K562 (cell line): ENCODE measurements around the gene STRN3. TPM values are rescaled to one million over a fixed set of nuclear protein-coding genes. Genes with fewer than 3 reads are reported as not detected.

Experiments used
- CBX8 ChIP-seq: fragments of 200-600 bp; sonication (generic); IDR thresholded peaks from 2 replicates; pipeline ENCODE4 v1.6.1; 2012; ENCODE audit warnings: borderline replicate concordance, mixed run types, low read depth, mild to moderate bottlenecking, moderate library complexity, mixed read lengths, low read length, control low read depth, inconsistent platforms; ENCODE audit not compliant: poor library complexity, severe bottlenecking; ENCODE audit errors: extremely low read depth
- CXXC5 ChIP-seq: fragments of 250-450 bp; sonication (Bioruptor Pico); IDR thresholded peaks from 2 replicates; pipeline ENCODE4 v1.8.0; 2022; ENCODE audit warnings: inconsistent platforms, mild to moderate bottlenecking, moderate library complexity
- MGA ChIP-seq: fragments of 450-650 bp; IDR thresholded peaks from 2 replicates; pipeline ENCODE4 v1.6.1; 2016; ENCODE audit warnings: mild to moderate bottlenecking, moderate library complexity
- PCBP1 ChIP-seq: fragments of 200-400 bp; formaldehyde crosslinking; IDR thresholded peaks from 2 replicates; pipeline ENCODE4 v1.6.1; 2018; ENCODE audit warnings: mild to moderate bottlenecking, low read depth, low read length; ENCODE audit not compliant: poor library complexity, severe bottlenecking
- ZNF212 ChIP-seq: fragments of 450-650 bp; formaldehyde crosslinking; IDR thresholded peaks from 2 replicates; pipeline ENCODE4 v1.4.0; 2020; ENCODE audit warnings: mild to moderate bottlenecking
- ZNF232 ChIP-seq: sonication (generic); formaldehyde crosslinking; IDR thresholded peaks from 2 replicates; pipeline ENCODE4 v1.8.0; 2022; ENCODE audit warnings: mild to moderate bottlenecking, missing genetic modification reagents
- ZNF316 ChIP-seq: fragments of 450-650 bp; IDR thresholded peaks from 2 replicates; pipeline ENCODE4 v1.6.1; 2016
- polyA plus RNA-seq, 8 experiments: library from polyadenylated mRNA; depleted of rRNA in 4 of 8; stranded (reverse) in 5 of 8; unstranded in 3 of 8; fragments of >200 nt; fragmentation: Nextera tagmentation in 2 of 8; fragmentation: Illumina TruSeq in 1 of 8; extraction: Ambion mirVana in 2 of 8; extraction: Trizol in 1 of 8; gene quantifications; 2 replicates each; pipeline versions ENCODE4 v1.2.1 to v1.2.3, GENCODE V29; 2011 to 2014; ENCODE audit warnings: inconsistent platforms in 1 of 8, missing spikeins in 1 of 8
- total RNA-seq, 7 experiments: library from RNA; depleted of rRNA in 6 of 7; stranded (reverse); fragments of >200 nt in 6 of 7; fragmentation: Illumina TruSeq in 2 of 7; extraction: Trizol in 2 of 7; gene quantifications; 2 replicates each; pipeline versions ENCODE4 v1.2.1 to v1.2.3, GENCODE V29; 2011 to 2021; ENCODE audit warnings: low replicate concordance in 1 of 7
- TF ChIP-seq, protein P1 (sequence below), 2 experiments: fragments of 450-650 bp; IDR thresholded peaks; 2 replicates each; pipeline ENCODE4 v1.6.1; 2016
- TF ChIP-seq, protein P2 (sequence below): sonication (generic); formaldehyde crosslinking; IDR thresholded peaks from 2 replicates; pipeline ENCODE4 v1.5.0; 2020; ENCODE audit warnings: missing genetic modification reagents

STRN3 gene
- total and polyA plus RNA-seq, 9 of the 15 experiments (the other 6 are each of a cell fraction or from before 2014, with no cell fraction given) = 5.9 to 29.1 (median 16.0) TPM

- TF ChIP-seq MGA (peak; percentile 81; the same call in 1 of the 2 replicates), ZNF232 (0 out of 2 replicates have a peak, but pooled peaks have one; percentile 15), CBX8 (no peak), PCBP1 (peak; percentile 63), ZNF212 (no peak), CXXC5 (CRISPR knock-in tag) (peak; percentile 77), ZNF316 (no peak)
- TF ChIP-seq, protein P1, sequence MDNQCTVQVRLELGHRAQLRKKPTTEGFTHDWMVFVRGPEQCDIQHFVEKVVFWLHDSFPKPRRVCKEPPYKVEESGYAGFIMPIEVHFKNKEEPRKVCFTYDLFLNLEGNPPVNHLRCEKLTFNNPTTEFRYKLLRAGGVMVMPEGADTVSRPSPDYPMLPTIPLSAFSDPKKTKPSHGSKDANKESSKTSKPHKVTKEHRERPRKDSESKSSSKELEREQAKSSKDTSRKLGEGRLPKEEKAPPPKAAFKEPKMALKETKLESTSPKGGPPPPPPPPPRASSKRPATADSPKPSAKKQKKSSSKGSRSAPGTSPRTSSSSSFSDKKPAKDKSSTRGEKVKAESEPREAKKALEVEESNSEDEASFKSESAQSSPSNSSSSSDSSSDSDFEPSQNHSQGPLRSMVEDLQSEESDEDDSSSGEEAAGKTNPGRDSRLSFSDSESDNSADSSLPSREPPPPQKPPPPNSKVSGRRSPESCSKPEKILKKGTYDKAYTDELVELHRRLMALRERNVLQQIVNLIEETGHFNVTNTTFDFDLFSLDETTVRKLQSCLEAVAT (IDR thresholded peaks at IDR 0.05) = peak in 1 of 2 experiments; percentile 75; a peak in 2 of 4 replicates
- TF ChIP-seq, protein P2, sequence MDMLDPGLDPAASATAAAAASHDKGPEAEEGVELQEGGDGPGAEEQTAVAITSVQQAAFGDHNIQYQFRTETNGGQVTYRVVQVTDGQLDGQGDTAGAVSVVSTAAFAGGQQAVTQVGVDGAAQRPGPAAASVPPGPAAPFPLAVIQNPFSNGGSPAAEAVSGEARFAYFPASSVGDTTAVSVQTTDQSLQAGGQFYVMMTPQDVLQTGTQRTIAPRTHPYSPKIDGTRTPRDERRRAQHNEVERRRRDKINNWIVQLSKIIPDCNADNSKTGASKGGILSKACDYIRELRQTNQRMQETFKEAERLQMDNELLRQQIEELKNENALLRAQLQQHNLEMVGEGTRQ (CRISPR knock-in tag) = no peak
Measured at GRCh38 chr14:30874120-30874998, 151.8 kb downstream of the STRN3 start, which contains the start of gene COCH (continued).
